CD1c-positive myeloid dendritic cell (primary cell): ENCODE data around the gene ANKRD9.

Source experiments
- DNase-seq: peaks from one replicate; pipeline ENCODE4 v3.0.0-alpha.2; 2016; ENCODE audit errors: extremely low spot score

ANKRD9 gene

GRCh38 chr14:102499401-102500157, 10.0 kb downstream of the ANKRD9 start:
- no peak for DNase-seq

GRCh38 chr14:102498678-102499265, 10.8 kb downstream of the ANKRD9 start:
- DNase-seq = no peak

- DNase-seq = no peak
Measured at GRCh38 chr14:102497998-102498677, 11.4 kb downstream of the ANKRD9 start.

GRCh38 chr14:102496958-102497744, 12.4 kb downstream of the ANKRD9 start:
- no peak for DNase-seq

- DNase-seq = no peak
Measured at GRCh38 chr14:102496331-102496691, 13.3 kb downstream of the ANKRD9 start.

- no peak for DNase-seq
Measured at GRCh38 chr14:102495491-102496330, 13.9 kb downstream of the ANKRD9 start.

- no peak for DNase-seq
Measured at GRCh38 chr14:102493585-102493984, 16.0 kb downstream of the ANKRD9 start.

GRCh38 chr14:102493096-102493495, 16.5 kb downstream of the ANKRD9 start:
- DNase-seq = no peak

GRCh38 chr14:102492531-102492910, 17.1 kb downstream of the ANKRD9 start:
- DNase-seq = no peak

GRCh38 chr14:102491786-102492530, 17.6 kb downstream of the ANKRD9 start:
- no peak for DNase-seq

GRCh38 chr14:102491366-102491765, 18.2 kb downstream of the ANKRD9 start:
- DNase-seq = no peak

- no peak for DNase-seq
Measured at GRCh38 chr14:102490456-102490855, 19.1 kb downstream of the ANKRD9 start.

- no peak for DNase-seq
Measured at GRCh38 chr14:102487204-102487577, 22.4 kb downstream of the ANKRD9 start.

- no peak for DNase-seq
Measured at GRCh38 chr14:102486513-102487203, 22.9 kb downstream of the ANKRD9 start.

GRCh38 chr14:102485693-102486512, 23.7 kb downstream of the ANKRD9 start:
- no peak for DNase-seq

- no peak for DNase-seq
Measured at GRCh38 chr14:102484316-102484715, 25.3 kb downstream of the ANKRD9 start.

GRCh38 chr14:102481791-102482238, 27.8 kb downstream of the ANKRD9 start:
- DNase-seq = no peak

- no peak for DNase-seq
Measured at GRCh38 chr14:102481371-102481770, 28.2 kb downstream of the ANKRD9 start.

GRCh38 chr14:102479777-102480176, 29.8 kb downstream of the ANKRD9 start:
- no peak for DNase-seq
